T-helper 1 cell treated with Interleukin-12 subunit alpha and Interleukin-12 subunit beta and Interleukin-4 antibody, amounts not matched to agents 30 ng/mL and 1 ng/mL, for 36 hours (primary cell): ENCODE data around the gene PUSL1. TPM values are rescaled to one million over a fixed set of nuclear protein-coding genes. Genes with fewer than 3 reads are reported as not detected.

Experiments used
- intact Hi-C: fragments of 100-400 bp; cut with micrococcal nuclease; formaldehyde crosslinking; loops from one replicate; pipeline ENCODE4 v1.15.1; 2024
- total RNA-seq: library from RNA; stranded (reverse); gene quantifications from 2 replicates; pipeline ENCODE4 v1.2.3, GENCODE V29; 2022

Gene PUSL1
- total RNA-seq, 1 donor from 2014 or later, result 20.6 TPM

DNA sequence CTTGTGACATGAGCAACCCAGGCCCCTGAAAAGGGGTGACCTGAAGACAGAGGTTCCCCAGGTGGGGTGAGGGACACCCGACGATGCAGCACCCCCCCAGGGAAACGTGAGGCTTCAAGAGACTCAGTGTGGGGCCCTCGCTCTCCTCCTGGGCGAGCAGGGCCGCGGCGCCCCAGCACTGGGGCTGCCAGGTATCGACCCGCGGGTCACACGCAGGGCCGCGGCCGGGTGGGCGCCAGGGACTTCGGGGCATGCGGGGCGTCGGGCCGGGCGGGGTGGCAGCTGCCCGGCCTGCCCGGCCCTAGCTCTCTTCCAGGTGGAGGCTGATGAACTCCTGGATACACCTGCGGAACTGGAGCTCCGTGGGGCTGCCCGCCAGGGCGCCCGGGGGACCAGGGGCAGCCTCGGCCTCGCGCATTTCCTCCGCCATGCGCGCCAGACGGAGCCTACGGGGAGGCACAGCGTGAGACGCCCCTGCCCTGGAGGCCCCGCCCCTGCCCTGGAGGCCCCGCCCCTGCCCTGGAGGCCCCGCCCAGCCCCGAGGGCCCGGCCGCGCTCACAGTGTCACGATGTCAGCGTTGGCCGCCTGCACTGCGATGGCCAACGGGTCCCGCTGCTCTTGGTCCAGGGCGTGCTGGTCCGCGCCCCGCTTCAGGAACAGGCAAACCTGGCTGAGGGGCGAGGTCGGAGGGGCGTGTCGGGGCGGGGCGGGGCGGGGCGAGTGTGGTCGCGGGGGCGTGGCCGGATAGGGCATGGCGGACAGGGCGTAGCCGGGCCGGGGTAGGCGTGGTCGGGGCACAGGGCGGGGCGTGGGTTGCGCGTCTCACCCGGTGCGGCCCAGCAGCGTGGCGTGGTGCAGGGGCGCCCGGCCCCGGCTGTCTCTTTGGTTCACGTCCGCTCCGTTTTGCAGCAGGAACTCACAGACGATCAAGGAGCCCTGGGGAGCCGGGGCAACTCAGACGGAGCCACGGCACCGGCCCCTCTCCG lies 14.8 kb upstream of the PUSL1 start:
- intact Hi-C loops, result loop anchor here (5.0 kb wide), 1 partner anchor 311 kb away; the partner anchor contains the start of gene PERM1

DNA sequence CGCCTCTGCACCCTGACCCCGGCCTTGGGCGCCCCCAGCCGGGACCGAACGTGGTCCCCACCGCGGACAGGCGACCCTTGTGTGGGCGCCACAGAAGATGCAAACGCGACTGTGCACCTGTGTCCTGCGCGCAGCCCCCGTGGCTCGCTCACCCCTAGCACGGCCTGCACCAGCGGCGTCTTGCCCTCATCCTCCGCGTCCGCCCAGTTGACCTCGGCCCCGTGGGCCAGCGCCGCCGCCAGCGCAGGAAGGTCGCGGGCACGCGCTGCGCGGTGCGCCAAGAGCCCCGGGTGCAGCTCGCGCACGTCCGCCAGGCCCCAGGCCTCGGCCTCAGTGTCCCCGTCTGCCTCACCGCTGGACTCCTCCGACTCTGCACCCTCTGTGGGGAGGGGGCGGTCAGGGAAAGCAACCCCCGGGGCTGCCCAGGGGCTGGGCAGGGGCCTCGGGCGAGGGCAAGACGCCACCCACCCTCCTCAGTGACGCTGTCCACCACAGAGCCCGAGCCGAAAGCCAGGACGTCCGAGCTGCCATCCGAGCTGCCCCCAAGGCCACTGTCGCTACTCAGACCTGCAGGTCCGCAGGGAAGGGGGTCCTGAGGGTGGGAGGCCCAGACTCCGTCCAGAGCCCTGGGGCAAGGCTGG lies 14.0 kb upstream of the PUSL1 start:
- intact Hi-C loops, result loop anchor here (5.0 kb wide), 1 partner anchor 312 kb away; the partner anchor contains the start of gene PERM1

DNA sequence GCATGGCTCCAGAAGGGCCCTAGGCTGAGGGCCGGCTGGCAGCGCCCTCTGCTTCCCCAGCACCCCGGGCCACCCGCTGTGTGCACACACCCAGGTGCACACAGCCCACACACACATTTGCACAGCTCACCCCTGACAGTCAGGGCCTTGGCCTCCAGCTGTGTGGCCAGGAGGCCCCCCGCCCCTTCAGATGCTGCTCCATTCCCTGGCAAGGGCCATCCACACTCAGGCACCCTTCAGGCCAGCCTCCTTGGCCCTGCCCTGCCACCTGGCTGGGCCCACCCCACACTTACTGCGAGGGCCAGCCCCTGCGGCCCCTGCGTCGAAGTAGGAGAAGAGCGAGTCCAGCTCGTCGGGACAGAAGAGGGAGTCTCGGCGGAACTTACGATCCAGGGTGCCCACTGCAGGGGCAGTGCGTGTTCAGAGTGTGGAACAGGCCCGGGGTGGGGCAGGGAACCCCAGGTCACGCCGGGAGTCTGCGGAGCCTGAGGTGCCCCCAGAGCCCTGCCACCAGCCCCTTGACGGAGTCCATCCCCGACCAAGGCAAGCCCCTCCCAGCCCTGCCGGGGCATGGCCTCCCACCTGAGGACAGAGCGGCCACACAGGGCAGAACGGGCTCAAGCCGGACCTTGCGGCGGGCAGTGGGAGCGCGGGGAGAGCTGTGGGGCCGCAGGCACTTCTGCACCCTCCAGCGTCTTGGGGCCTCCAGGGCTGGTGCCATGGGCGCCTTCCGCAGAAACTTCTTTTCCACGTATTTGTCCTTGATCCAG lies 13.1 kb upstream of the PUSL1 start:
- intact Hi-C loops, result no loop called here

DNA sequence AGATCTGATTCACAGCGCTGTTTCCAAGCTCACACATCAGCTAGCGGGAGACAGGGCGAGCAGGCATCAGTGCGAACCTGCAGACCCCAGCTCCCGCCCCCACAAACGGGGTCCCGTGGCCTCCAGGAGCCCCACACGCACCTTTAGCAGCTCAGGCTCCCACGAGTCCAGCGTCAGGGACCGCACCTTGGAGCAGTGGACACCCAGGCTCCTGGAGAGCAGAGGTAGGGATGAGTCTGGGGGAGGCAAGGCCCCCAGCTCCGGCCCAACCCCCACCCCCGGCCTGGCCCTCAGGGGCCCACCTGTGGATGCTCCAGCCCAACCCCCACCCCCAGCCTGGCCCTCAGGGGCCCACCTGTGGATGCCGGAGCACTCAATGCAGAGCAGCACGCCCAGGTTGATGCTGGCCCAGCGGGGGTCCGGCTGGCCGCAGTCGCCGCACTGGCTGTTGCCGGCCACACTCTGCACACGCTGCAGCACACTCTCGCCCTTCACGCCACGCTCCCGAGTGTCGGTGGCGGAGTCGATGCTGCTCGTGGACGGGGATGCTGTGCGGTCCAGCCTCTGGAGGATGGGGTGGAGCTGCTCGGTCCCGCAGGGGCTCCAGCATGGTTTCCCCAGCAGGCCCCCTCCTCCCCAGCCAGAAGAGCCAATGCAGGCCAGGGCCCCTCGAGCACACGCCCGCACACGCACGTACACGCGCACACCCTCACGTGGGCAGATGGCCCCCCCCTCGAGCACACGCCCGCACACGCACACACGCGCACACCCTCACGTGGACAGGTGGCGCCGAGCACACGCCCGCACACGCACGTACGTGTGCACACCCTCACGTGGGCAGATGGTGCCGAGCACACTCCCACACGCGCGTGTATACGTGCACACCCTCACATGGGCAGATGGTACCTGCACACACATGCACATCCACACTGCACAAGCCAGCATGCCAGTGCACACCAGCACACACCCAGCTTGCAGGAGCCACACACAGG lies 12.0 kb upstream of the PUSL1 start:
- intact Hi-C loops, result no loop called here

DNA sequence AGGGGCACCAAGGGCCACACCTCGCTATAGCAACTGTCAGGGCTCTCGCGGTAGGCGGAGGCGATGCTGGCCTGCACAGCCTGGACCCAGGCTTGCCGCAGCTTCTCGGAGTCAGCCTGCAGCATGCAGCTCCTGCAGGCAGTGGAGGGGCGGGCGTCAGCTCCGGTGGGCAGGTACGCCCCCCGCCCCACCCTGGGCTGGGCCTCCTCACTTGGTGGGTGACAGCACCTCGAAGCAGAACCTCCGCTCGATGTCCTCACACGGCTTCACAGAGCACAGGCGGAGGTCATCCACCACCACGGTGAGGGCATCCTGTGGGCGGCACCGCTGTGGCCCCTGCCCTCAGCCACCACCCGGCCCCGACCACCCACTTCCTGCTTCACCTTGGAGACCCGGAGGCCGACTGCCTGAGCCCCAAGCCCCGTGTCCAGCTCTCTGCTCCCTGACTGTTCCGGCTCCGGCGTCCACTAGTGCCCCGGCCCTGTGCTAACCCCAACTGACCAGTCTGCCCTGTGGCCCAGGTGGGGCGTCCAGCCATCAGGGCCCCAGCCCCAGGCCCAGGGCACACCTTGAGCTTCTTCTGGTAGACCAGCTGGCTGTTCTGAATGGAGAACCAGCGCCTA lies 10.5 kb upstream of the PUSL1 start:
- intact Hi-C loops, result no loop called here

DNA sequence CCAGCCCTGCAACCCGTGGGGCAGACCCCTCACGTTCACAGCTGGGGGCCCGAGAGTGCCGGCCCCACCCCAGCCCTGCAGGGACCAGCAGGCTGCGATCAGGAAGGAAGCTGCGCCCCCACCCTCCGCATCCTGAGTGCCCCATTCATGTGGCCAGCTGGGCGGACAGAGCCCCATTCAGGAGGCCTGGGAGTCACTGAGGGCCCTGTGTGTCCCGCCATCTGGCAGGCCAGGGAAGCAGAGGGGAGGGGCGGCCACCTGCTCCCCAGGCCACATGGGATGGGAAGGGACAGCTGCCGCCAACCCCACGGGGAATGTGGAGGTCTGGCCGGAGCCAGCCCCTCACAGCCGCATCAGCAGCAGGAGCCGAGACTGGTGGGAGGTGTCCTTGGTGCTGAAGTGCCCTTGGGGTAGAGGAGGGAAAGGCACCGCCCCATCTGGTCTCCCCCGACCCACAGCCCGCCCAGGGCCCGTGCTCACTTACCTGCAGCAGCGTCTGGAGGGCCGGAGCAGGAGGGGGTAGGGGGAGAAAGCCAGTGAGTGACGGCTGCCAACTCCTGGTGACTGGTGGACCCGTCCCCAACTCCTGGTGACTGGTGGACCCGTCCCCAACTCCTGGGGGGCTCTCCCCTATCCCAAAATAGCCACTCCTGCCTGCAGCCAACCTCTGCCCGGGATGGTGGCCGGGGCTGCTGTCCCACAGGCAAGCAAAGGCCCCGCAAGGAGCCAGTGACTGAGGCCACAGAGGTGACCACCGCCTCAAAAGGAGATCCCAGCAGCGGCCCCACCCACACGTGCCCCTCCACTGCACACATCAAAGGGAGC lies 9.3 kb upstream of the PUSL1 start:
- intact Hi-C loops, result no loop called here

DNA sequence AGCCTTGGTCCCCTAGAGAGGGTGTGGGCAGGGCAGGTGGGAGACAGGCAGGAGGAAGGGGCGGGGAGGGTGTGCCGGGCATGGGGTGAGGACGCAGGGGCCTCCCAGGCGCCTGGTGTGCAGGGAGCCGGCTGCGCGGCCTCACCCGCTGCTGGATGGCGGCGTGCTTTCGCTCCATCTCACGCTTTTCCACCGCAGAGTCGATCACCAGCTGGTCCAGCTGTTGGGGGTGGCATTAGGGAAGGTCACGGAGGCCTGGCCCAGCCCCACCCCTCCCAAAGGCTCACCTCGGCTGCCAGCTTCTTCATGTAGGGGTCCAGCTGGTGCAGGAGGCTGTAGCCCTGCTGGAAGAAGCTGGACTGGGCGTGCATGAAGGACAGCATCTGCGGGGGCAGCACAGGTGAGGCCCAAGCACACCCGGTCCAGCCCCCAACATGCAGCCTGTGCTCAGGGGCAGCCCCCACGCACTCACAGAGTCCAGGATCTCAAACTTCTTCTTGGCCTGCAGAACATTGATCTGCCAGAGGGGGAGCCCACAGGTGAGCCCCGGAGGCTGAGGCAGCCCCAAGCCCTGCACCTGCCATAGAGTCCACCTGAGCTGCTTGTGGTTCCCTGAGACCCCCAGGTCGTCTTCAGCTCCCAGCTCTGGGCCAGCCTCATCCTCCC lies 8.6 kb upstream of the PUSL1 start:
- intact Hi-C loops, result no loop called here

DNA sequence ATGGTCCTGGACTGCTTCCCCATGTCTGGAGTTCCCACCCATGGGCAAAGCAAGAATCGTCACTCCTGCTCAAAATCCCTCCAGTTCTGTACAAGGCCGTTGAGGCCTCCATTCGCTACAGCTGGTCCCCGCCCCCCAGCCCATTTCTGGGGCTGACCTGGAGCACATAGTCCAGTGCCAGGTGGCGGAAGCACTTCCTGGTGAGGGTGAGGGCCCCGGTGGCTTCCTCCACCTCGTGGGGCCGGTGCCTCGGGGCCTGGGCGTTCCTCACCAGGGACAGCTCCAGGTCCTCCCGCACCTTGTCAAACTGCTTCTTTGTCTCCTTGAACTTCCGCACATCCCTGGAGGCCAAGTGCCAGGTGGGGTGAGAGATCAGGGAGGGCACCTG lies 8.1 kb upstream of the PUSL1 start:
- intact Hi-C loops, result no loop called here

DNA sequence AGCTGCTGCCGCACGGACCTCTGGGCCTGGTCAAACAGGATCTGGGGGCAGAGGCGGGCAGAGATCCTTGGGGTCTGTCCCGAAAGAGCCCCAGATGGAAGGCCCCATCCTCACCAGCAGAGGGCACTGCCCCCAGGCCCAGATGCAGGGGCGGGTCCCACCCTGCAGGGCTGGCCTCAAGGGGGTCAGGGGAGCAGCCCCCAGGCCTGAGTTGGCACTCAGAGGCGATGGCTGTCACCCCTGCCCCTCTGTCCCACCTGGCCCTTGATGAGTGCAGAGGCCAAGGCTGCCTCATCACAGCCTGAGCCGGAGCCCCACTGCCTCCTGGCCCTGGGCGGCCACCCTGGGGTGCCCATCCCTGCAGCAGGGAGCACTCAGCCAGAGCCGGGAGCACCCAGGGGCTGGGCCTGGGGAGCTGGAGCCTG lies 6.4 kb upstream of the PUSL1 start:
- intact Hi-C loops, result no loop called here

DNA sequence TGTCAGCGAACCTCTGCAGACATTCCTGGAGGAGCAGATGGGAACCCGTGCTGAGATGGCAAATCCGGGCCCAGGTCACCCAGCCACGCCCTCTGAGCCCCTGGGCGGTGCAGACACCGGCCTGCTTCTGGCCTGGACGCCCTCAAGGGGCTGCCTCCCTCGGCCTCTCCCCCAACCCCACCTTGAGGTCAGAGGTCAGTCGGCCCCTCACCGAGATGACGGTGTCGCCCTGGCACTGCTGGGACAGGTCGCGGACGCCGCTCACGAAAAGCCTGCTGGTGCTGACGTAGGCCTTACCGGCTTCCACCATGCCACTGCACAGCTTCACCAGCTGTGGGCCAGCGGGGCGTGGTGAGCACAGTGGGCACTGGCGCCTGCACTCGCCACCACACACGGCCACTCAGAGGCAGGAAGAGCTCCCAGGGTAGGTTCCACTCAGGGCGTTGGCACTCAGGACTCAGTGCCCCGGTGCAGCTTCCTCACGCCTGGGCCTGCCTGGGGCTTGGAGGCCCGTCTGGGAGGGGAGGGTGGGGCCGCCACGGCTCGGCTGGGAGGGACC lies 5.4 kb upstream of the PUSL1 start:
- intact Hi-C loops, result no loop called here

DNA sequence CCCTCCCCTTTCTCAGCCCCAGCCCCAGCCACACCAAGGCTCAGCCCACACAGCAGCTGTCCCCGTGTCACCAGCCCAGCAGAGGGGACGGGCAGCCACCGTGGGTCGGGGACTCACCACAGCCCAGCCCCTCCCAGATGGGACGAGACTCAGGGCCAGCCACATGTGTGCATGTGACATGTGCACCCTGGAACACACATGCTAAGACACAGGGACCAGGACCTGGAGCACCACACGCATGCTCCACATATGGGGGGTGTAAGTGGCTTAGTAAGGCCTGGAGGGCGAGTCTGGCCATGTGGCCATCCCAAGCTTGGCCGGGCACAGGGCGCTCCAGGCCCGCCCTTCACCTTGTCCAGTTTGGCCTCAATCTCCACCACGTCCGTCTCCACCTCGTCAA lies 4.7 kb upstream of the PUSL1 start:
- intact Hi-C loops, result no loop called here

DNA sequence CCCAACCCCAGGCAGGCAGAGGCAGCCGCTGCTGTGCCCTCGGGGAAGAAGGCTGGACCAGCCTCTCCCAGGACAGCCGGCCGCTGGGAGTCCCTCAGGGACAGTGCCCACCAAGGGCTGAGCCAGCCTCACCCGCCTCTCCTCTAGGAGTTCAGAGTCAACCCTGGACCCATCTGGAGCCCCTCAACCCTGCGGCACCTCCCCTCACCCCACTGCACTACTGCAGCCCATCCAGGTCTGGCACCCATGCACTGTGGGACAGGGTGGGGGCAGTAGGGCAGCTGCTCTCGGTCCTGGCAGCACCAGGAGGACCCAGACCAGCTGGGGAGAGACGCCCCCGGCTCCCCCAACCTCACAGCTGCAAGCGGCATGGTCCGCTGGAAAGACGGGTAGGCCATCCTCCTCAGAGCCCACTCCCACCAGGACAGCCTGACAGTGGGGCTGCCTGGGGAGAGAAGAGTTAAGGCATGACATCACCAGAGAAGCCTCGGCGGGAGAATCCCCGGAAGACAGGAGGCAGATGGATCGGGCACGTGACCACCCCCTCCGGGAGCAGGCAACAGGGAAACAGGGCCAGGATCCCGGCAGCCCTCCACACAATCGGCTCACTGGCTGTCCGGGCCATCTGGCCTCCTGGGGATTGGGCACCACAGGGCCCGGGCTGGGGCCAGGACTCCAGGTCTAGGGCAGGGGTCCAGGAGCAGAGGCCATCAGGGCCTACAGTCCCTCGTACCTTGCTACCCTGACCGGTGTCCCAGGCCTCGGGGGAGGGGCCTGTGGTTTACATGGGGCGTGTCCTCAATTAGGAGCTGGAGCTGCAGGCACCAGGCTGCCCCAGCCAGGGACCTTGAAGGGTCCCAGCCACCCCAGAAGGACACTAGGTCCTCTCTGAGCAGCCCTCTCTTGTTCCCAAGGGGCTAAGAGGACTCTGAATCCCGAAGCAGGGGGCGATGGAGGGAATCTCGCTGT lies 3.8 kb upstream of the PUSL1 start:
- intact Hi-C loops, result loop anchor here (5.0 kb wide), 4 partner anchors 72 to 603 kb away; partner anchors contain the start of genes B3GALT6, ISG15 and SDF4

DNA sequence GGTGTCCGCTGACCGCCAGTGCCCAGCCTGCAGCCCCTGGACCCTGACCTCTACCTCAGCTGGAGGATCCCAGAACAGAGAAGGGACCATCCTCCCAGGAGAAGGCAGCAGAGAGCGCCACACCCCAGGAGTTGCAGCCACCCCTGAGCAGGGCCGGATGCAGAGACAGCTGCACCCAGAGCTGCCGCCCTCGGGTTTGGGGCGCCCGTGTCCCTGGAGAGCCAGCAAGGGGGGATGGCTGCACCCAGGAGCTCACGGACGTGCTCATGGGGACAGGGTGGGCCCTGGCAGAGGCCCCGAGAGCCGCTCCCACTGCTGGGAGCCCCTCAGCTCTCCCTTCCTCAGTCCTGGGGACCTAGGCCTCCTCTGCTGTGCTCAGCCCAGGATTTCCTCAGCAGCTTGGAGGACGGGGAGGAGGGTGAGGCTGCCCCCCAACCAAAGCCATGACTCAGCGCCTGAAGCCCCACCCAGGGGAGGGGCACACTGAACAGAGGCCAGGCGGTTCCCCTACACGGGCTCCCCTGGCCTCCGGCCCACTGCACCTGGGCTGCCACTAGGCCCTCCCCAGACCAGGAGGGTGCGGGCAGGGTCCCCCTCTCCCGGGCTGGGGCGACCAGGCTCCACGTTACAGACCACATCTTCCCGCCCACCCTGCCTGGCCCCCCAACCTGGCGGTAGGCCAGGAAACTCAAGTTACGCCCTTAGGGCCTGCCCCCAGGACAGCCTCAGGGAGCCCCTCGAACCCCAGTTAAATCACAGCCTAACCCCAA lies 2.9 kb upstream of the PUSL1 start:
- intact Hi-C loops, result loop anchor here (5.0 kb wide), 4 partner anchors 73 to 602 kb away; partner anchors contain the start of genes B3GALT6, ISG15 and SDF4

DNA sequence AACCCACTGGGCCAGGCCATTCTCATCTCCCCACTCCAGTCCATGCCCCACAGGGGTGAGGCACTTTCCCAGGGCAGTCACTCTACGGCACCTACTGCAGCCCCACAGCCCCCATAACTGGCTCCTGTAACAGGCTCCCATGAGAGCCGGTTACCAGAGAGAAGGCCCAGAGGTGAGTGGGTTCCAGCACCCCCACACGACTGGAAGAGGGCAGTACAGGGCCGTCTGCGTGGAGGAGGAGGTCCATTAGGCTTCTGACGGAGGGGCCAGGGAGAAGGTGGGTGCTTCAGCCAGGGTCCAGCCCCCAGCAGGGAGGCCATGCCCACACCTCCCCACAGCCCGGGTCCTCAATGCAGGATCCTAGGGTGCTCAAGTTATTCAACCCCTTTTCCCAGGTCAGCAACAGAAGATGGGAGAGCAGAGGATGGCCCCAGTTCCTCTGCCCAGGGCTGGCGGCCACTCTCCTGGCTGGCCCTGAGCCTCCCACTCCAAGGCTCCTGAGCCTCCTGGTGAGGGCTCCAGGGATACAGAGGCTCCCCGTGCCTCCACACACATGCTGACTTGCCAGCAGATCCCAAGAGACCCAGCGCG lies 2.2 kb upstream of the PUSL1 start:
- intact Hi-C loops, result loop anchor here (5.0 kb wide), 4 partner anchors 74 to 601 kb away; partner anchors contain the start of genes B3GALT6, ISG15 and SDF4

DNA sequence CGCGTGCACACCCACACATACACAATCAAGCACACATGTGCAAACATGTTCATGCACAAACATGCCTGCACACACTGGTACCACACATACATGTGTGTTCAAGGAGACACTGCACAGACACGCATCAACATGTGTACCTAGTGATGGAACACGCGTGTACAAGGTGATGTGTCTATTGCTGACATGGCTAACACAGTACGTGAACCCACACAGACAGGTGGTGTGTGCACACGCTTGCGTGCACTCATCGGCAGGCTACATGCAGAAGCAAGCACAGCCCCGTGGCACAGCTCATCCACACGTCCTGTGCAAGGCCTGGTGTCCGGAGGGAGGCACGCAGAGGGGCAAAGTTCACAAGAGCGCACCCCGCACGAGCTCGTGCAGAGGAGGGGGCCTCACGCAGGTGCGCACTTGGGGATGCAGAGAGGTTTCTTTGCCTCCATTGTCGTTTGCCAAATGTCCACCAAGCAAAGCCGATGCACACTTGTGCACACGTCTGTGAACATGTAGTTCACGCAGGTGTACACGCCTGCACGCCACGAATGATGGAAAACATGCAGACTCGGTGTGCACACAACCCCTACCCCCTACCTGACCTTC lies 1.6 kb upstream of the PUSL1 start:
- intact Hi-C loops, result loop anchor here (5.0 kb wide), 4 partner anchors 74 to 601 kb away; partner anchors contain the start of genes B3GALT6, ISG15 and SDF4
